GM18499 (cell line): ENCODE results near the gene SHISAL2A.

Experiments used
- ATAC-seq: cut with Tn5 transposase; IDR thresholded peaks from one replicate; pipeline ENCODE4 v1.9.1; 2021; ENCODE audit warnings: moderate number of reproducible peaks; ENCODE audit not compliant: insufficient read depth, unreplicated experiment

Gene SHISAL2A

GRCh38 chr1:52632732-52633290, at the start of gene SHISAL2A:
Gene SHISAL2A, plus strand, starts transcription at chr1:52633168. Its CDS starts 326 bp downstream, at chr1:52633494.
- ATAC-seq: no peak

- ATAC-seq: no peak
Observed at GRCh38 chr1:52585474-52585873, 47.5 kb upstream of the SHISAL2A start.

DNA sequence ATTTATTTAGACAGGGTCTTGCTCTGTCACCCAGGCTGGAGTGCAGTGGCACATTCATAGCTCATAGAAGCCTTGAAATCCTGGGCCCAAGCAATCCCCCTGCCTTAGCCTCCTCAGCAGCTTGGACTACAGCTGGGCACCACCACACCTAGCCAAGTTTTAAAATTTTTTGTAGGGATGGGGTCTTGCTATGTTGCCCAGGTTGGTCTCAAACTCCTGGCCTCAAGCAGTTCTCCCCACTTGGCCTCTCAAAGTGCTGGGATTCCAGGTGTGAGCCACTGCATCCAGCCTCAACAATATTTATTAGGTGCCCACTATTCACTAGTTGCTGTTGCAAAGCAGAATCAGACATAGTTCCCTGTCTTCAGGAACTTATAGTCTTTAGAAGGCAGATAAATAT, 44.9 kb upstream of the SHISAL2A start:
- ATAC-seq: no peak

- ATAC-seq: no peak
Observed at GRCh38 chr1:52588535-52588934, 44.4 kb upstream of the SHISAL2A start.

- no peak for ATAC-seq
Observed at GRCh38 chr1:52590266-52590665, 42.7 kb upstream of the SHISAL2A start.

DNA sequence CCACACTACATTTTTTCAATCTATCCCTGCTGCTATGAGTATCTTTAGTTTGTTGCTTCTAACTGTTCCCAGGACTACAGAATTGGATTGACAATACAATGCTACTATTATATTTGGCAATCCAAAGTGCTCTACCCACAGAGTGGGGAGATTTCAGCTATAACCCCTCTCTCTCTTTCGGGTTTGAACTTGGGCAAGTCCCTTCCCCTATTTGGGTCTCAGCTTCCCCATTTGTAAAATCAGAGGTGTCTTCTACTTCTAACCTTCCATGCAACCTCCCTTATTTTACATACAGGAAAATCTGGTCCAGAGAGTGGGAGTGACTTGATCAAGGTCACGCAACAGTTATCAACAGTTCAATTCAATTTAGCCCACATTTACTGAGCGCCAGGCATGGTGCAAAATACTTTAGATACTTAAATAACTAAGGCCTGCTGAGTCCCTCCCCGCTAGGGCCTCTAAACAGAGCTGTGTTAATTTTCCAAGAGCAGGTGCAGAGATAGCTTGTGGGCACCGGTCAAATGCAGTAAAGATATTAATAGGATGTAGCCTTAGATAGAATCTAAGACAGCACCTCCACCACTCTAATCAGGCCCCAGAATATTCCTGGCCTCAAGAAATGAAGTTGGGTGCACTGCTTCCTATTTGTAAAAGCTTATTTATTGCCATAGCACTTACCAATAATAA, 40.2 kb upstream of the SHISAL2A start:
- no peak for ATAC-seq

GRCh38 chr1:52593495-52593894, 39.5 kb upstream of the SHISAL2A start:
- ATAC-seq: no peak

DNA sequence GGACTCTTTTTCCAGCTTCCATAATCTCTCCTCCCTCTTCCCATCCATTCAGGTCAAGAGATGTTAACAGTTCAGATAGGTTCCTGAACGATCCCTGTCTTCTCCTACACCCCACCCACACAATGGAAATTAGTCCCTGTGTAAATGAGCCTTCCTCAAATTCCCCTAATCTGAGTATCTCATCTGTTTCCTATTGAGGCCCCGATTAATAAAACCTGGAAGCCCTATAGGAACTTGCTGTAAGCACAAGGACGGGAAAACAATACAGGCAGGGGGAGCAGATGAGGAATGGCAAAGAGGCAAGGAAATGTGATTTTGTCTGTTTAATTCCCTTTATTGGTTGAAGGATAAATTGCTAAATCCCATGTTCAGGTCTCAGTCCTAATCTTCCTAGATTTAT, 37.9 kb upstream of the SHISAL2A start:
- ATAC-seq: no peak

GRCh38 chr1:52597912-52598311, 35.1 kb upstream of the SHISAL2A start:
- no peak for ATAC-seq

DNA sequence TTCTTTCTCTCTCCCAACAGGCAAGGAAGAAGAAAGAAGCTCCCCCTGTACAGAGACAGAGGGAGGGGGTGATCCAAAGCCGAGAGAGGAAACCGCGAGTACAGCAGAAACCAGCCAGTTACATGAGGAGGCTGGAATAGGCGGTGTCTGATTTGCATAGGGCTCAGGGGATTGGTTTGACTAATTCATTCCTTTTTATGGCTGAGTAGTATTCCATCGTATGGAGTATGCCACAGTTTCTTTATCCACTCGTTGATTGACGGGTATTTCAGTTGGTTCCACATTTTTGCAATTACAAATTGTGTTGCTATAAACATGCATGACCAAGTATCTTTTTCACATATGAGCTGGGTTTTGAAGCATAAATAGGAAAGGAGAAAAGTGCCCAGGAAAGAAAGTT, 34.2 kb upstream of the SHISAL2A start:
- no peak for ATAC-seq

DNA sequence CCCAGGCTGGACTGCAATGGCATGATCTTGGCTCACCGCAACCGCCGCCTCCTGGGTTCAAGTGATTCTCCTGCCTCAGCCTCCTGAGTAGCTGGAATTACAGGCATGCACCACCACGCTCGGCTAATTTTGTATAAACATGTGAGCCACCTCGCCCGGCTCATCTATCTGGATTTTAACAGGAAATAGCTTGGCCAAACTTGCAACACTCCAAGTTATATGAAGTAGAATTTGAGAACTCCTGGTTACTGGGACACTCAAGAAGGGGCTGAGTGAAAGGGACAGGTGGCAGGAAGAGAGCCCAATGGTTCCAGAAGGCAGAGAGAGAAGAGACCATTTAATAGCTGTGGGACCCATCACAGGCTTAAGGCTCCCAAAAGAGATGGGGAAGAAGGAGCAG, 33.7 kb upstream of the SHISAL2A start:
- no peak for ATAC-seq

DNA sequence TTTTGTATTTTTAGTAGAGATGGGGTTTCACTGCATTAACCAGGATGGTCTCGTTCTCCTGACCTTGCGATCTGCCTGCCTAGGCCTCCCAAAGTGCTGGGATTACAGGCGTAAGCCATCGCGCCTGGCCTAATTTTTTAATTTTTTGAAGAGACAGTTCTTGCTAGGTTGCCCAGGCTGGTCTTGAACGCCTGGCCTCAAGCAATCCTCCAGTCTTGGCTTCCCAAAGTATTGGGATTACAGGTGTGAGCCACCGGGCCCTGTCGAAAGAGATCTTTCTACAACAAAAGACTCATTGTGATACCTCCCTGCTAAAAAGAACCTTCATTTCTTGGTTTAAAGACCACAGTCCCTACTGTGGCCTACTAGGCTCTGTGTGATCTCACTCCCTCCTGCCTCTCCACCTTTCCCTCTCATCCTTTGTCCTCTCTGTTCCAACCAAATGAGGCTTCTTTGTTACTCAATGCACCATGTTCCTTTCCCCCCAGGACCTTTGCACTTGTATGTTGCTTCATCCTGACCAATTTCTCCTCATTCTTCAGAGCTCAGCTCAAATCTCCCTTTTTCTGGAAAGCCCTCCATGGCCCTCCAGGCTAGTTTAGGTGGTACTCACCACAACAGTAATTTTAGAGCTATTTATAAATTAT, 32.3 kb upstream of the SHISAL2A start:
- ATAC-seq: no peak

- ATAC-seq: no peak
Observed at GRCh38 chr1:52601519-52601918, 31.4 kb upstream of the SHISAL2A start.

GRCh38 chr1:52601991-52602855, 30.7 kb upstream of the SHISAL2A start, which contains the start of gene GPX7:
Gene GPX7, plus strand, starts transcription at chr1:52602371. Its CDS starts 39 bp downstream, at chr1:52602410.
- no peak for ATAC-seq

DNA sequence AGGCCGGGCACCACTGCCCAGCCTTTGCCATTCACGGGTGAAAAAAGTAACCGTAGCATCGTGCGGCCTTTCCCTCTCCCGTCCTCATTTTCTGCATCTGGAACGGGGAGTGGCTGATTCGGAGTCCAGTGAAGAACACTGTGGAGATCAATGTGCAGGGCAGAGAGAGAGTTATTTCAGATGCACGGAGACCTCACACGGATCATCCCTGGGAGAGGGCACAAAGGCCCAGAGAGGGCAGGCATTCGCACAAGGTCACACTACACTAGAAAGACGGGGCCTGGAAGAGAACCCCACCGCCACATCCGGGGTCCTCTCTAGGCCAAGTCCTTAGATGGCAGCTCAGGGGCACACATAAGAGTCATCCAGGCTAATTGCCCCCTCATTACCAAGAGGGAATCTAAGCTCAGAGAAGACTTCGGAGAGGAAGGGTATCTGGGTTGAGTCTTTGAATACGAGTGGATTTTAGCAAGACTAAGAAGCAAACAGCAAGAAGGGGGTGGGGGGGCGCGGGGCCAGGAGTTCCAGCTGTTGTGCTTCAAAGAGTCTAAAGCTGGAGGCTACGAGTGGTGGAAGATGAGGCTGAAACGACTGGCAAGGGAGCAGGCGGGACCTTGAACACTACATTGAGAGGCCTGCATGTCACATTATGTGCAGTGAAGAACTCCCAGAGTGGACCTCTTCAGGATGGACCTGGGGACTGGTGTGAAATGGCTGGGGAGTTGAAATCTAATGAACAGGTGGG, 29.9 kb upstream of the SHISAL2A start:
- ATAC-seq: no peak

DNA sequence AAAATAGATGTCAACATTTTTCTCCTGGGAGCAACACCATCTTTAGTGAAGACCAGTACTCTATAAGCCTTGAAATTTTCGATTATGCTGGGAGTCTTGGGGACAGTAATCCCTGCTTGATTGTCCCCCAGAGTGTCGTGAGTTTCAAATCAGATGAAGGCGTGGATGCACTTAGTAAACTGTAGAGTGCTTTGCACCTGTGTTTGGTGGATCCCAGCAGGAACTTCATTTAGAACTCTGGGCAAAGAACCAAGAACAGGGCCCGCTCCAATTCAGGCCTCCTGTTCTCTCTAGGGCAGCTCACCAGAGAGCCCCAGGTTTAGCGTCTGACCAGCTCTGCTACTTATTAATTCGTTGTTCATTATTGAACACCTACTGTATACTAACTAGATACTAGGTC, 29.3 kb upstream of the SHISAL2A start:
- ATAC-seq: no peak

GRCh38 chr1:52604063-52604770, 28.8 kb upstream of the SHISAL2A start:
- no peak for ATAC-seq

DNA sequence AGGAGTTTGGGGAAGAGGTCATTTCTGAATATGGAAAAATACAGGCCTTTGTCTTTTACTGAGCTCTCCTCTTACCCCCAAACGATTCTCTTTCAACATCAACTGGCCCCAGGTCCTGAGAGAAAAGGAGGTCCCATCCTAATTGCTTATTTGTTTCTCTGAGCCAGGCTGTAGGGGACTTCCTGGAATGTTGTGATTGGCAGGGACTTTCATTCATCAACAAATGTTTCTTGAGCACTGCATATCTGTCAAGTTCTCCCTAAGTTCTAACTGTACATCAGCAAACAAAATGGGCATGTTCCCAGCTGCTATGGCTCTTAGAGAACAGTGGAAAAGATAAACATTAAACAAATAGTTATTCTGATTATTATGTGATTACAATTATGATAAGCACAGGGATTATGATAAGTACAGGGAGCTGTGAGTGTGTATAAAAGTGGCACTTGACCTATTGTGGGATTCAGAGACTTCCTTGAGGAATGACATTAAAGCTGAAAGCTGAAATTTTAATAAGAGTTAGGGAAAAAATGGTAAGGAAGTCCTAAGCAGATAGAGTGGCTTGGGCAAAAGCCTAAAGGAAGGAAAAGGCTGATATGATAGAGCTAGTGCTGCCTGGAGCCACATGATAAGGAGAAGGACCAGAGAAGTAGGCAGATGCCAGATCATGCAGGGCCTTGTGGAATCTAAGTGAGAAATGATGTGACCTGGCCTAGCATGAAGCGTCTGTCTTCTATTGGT, 19.2 kb upstream of the SHISAL2A start:
- no peak for ATAC-seq

GRCh38 chr1:52614671-52615070, 18.3 kb upstream of the SHISAL2A start:
- no peak for ATAC-seq
